Stimulated activated CD8-positive, alpha-beta memory T cell treated with anti-CD3 and anti-CD28 coated beads, Interleukin-4, amount 100 ng/mL, for 1 hour (primary cell): ENCODE data around the gene LGI4.

ENCODE experiments used
- DNase-seq, 2 donors: peaks; one replicate each; pipeline ENCODE4 v3.0.0-alpha.2; 2020; ENCODE audit warnings: low read depth in 2 of 2, low spot score in 1 of 2

Gene LGI4

DNA sequence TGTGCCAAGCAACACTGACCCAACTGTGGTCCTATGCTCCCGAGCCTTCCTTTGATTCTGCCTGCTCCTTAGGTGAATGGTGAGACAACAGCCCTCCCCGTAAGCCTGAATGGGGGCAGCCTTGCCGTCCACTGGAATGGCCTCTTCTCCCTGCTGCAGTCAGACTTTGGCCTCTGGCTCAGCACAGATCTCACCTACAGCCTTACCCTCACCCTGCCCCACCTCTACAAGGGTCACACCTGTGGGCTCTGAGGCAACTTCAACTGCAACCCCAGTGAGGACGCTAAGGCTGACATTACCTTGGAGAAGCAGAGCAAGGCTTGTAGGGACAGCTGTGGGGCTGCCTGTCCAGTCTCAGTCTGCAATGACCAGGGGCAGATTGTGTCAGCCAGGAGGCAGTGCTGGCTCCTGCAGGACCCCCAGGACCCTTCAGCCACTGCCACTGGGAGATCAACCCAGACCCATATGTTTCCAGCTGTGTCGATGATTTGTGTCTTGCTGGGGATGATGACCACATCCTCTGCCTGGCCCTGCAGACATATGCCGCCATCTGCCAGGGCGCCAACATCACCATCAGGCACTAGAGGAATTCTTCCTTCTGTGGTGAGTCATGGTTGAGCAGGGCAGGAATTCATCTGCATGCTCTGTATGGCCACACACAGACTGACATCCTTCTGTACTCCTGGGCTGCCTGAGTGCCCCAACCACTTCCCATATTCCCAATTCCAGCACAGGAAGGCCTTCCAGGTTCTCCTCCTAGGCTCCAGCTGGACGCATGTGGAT, 46.5 kb downstream of the LGI4 start:
- no peak for DNase-seq

GRCh38 chr19:35087393-35087792, 47.5 kb downstream of the LGI4 start:
- no peak for DNase-seq

- no peak for DNase-seq
Measured at GRCh38 chr19:35086455-35086854, 48.4 kb downstream of the LGI4 start.

DNA sequence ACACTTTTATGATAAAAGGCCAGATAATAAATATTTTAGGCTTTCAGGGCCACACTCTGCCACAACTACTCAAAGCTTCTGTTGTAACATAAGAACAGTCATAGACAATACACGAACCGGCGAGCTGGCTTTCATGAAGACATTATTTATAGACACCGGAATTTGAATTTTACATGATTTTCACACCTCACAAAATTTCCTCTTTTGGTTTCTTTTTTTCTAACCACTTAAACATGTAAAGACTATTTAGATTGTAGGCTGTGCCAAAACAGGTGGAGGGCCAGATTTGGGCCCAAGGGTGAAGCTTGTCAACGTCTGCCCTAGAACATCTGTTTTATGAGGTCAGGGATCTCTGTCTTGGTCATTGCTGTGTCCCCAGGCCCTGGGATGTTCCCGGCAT, 48.9 kb downstream of the LGI4 start:
- DNase-seq: no peak

- DNase-seq: no peak
Measured at GRCh38 chr19:35084509-35084762, 50.4 kb downstream of the LGI4 start.

GRCh38 chr19:35083691-35084508, 51.0 kb downstream of the LGI4 start:
- no peak for DNase-seq

DNA sequence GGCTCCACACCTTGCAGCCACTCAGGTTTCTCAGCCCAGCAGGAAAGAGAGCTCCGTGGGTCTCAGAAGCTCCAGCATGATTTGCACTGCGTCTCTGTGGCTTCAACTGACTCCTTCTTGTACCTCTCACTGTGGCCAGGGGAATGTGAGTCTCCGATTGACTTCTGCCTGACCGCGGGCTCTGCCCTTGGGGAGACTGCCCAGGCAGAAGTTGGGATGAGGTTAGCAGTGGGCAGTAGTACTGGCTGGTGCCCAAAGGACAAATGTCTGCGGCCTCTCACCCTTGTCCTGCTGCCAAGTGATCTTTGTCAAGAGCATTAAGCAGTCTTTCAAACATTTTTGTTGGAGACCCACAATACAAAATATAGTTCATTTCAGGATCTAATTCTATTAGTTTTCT, 53.7 kb downstream of the LGI4 start:
- DNase-seq: no peak

DNA sequence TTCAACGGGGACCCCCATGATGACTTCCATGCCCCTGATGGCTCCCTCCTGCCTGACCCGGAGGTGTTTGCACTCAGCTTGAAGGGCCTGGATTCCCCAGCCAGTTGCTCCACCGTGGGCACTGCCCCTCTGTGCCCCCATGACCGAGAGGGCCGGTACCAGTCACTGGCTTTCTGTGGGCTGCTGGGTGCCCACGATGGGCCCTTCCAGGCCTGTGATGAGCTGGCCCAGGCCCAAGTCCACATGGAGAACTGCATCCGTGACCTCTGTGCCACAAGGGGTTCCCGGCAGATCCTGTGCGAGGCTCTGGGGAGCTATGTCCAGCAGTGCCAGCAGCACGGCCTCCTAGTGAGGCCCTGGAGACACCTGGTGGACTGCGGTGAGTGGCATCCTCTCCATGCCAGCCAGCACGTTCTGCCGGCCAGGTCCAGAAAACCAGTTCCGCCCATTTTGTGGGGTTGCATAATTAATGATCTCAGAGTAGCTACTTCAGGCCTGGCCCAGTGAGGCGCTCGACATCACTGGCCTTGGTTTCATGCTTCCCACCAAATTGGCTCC, 54.2 kb downstream of the LGI4 start:
- DNase-seq: no peak

GRCh38 chr19:35079826-35080225, 55.0 kb downstream of the LGI4 start:
- DNase-seq: no peak

DNA sequence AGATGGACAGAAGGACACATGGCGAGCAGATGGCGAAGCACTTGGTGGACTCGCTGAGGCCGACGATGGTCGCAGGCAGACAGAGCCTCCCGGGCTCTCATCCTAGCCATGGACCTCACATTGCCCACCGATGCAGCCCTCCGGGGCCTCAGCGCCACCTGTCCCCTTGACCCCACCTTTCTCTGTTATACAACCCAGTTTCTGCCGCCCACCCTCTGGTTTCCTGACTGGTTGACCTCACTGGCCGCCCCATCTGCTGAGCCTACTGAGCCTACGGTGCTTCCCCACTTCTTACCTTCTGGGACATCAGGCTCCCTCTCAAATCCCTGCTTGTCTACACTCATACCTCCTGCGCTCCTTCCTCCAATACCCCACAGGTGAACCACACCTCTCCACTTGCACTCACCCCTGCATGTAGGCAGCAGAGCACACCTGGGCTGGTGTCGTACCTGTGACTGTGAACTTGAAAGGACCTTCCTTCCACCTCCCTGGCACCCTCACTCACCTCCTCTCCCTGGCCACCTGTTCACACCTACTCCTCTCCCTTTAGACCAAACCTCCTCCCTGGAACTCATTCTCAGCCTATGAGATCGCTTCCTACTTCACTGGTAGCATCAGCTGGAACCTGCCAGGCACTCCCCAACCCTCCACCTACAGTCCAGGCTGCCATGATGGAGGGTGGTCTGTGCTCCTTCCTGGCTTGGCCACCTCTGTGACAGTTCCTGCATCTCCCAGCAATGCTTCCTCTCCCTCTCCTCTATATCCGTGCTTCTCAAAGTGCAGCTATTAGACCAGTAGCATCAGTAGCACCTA, 57.2 kb downstream of the LGI4 start:
- no peak for DNase-seq

- no peak for DNase-seq
Measured at GRCh38 chr19:35076657-35077056, 58.2 kb downstream of the LGI4 start.

GRCh38 chr19:35076026-35076370, 58.9 kb downstream of the LGI4 start:
- no peak for DNase-seq

- DNase-seq: no peak
Measured at GRCh38 chr19:35075202-35076025, 59.4 kb downstream of the LGI4 start.
